Body of pancreas (tissue), 4 donors: ENCODE measurements around the gene CHN1. TPM values are rescaled to one million over a fixed set of nuclear protein-coding genes. Genes with fewer than 3 reads are reported as not detected.

ENCODE experiments used
- ATAC-seq: fragments of 150-250 bp; one replicate; pipeline ENCODE4 v1.9.1; 2016
- DNase-seq, 4 donors: peaks; one replicate each; pipeline ENCODE4 v3.0.0-alpha.2; 2019
- H3K27ac ChIP-seq, 4 donors: fragments of 200-600 bp; sonication (generic); 1 replicate in 3 of 4; 2 replicates in 1 of 4; pipeline versions ENCODE4 v1.5.1 to v1.6.1; 2016 to 2019; ENCODE audit warnings: mild to moderate bottlenecking in 1 of 4, mixed read lengths in 1 of 4, moderate library complexity in 1 of 4
- H3K27me3 ChIP-seq, 2 donors: fragments of 200-600 bp; sonication (generic); one replicate each; pipeline ENCODE4 v1.6.0; 2016; ENCODE audit warnings: mild to moderate bottlenecking in 1 of 2
- H3K36me3 ChIP-seq, 2 donors: fragments of 200-600 bp; sonication (generic); replicated peaks in 1 of 2; 2 replicates each; pipeline ENCODE4 v1.5.1; 2016; ENCODE audit warnings: low read depth in 2 of 2; ENCODE audit not compliant: insufficient read depth in 1 of 2
- H3K4me1 ChIP-seq: fragments of 200-600 bp; sonication (generic); one replicate; pipeline ENCODE4 v1.6.0; 2016
- H3K4me3 ChIP-seq, 2 donors: fragments of 200-600 bp; sonication (generic); 1 replicate in 1 of 2; 2 replicates in 1 of 2; pipeline ENCODE4 v1.5.1; 2016 to 2019
- H3K9me3 ChIP-seq, 3 donors: fragments of 200-600 bp; sonication (generic); 1 replicate in 2 of 3; 2 replicates in 1 of 3; pipeline ENCODE4 v1.5.1; 2016
- POLR2A ChIP-seq, 3 donors: fragments of 450-650 bp; IDR thresholded peaks; one replicate each; pipeline ENCODE4 v1.6.1; 2016; ENCODE audit warnings: antibody characterized with exemption in 3 of 3, mild to moderate bottlenecking in 2 of 3
- WGBS, 2 donors: methylation state at CpG; one replicate each; pipeline ENCODE4 v1.1.5; 2017; 5-methylcytosine and 5-hydroxymethylcytosine counted together
- intact Hi-C: fragments of 100-400 bp; cut with DNase I; formaldehyde crosslinking; loops from one replicate; pipeline ENCODE4 v1.15.1; 2023
- total RNA-seq, 2 donors: library from RNA; depleted of rRNA; stranded (reverse); fragments of >200 nt; gene quantifications; one replicate each; pipeline ENCODE4 v1.1.0, GENCODE V29; 2016
- TF ChIP-seq, protein P1 (sequence below), 7 experiments: fragments of 450-650 bp in 4 of 7; fragments of 200-600 bp in 3 of 7; sonication (generic) in 3 of 7; IDR thresholded peaks; one replicate each; pipeline ENCODE4 v1.5.1; 2016 to 2019; ENCODE audit warnings: antibody characterized with exemption in 7 of 7

CHN1 gene
- total RNA-seq, 2 donors from 2014 or later: 2.9 to 11.9 TPM

DNA sequence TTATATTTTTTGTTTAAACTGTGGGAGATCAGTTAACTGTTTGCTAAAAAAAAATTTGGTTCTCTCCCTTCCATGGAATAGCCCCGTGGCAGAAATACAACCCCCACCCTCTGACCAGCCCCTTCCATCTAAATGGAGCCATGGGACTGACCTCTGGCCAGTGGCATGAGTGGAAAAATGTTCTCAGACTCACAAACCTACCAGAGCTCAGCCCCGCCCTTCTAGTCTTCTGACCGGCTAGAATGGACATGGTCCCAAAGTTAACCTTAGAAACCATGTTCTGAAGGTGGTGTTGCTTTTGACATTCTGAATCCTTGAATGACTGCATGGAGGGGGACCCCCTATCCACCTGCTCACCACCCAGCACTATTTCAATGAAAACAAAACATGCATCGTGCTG is 239.6 kb downstream of the CHN1 start:
- no peak overlapping the region for H3K27ac ChIP-seq
- H3K4me1 ChIP-seq: no peaks in the 10 kb centered on the region
- no peaks in the 10 kb centered on the region for H3K27me3 ChIP-seq
- WGBS, 2 donors: 63 to 69% methylated on average over 4 of the region's 4 CpGs
- ATAC-seq: no peak
- DNase-seq: no peak
- TF ChIP-seq, protein P1, sequence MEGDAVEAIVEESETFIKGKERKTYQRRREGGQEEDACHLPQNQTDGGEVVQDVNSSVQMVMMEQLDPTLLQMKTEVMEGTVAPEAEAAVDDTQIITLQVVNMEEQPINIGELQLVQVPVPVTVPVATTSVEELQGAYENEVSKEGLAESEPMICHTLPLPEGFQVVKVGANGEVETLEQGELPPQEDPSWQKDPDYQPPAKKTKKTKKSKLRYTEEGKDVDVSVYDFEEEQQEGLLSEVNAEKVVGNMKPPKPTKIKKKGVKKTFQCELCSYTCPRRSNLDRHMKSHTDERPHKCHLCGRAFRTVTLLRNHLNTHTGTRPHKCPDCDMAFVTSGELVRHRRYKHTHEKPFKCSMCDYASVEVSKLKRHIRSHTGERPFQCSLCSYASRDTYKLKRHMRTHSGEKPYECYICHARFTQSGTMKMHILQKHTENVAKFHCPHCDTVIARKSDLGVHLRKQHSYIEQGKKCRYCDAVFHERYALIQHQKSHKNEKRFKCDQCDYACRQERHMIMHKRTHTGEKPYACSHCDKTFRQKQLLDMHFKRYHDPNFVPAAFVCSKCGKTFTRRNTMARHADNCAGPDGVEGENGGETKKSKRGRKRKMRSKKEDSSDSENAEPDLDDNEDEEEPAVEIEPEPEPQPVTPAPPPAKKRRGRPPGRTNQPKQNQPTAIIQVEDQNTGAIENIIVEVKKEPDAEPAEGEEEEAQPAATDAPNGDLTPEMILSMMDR (IDR thresholded peaks at IDR 0.05): no peak
- no peak for TF ChIP-seq POLR2A (IDR thresholded peaks at IDR 0.05)
- intact Hi-C loops: no loop called here
- no peaks in the 10 kb centered on the region for H3K9me3 ChIP-seq
- H3K36me3 ChIP-seq: no peaks in the 10 kb centered on the region
- H3K4me3 ChIP-seq: no peak overlapping the region

DNA sequence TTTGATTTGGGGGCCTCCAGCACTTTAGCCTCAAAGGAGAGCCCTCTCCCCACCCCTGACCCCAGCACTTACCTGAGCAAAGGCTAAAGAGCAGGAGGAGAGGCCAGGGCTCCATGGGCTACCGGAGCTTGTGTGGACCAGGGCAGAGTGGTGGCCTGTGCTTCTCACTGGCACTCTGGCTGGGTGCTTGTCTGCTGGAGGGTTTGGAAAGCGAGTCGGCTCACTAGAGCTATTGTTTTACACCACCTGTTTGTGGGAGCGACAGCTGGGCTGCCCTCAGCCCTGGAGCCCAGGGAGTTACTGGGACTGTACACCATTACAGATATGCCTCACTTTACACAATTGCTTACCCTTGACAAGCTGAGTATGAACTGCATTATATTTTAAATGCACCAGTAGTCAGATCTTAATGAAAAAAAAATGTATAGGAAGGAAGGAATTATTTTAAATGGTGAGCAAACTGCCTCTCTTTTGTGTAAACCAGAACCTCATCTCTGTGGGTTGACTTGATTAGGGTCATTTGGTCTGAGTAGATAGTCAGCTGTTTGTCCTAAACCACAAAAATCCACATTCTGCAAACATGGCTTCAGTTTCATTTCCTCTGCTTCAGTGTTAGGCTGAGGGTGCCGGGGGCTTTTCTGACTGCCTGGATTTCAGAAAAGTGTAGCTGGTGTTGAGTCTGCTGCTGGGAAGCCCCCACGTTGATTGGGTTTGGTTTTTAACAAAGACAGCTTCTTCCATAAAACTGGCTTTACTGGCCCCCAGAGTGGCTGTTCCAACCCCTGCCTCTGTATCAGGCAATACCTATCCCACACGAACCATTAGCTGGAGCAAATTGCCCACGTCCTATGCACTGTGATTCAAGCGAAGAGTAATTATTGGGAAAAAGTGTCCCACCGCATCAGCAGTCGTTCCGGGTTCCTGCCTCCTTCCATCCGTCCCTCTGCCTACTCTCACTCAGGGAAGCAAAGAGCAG is 240.6 kb downstream of the CHN1 start, which contains the start of gene CHRNA1:
Gene CHRNA1 (minus strand): TSS at position 193 of the 976 bp plus-strand sequence. CDS start 78 bp downstream, at position 115.
- H3K27me3 ChIP-seq: no peaks in the 10 kb centered on the region
- TF ChIP-seq POLR2A (IDR thresholded peaks at IDR 0.05): no peak
- TF ChIP-seq, protein P1 (IDR thresholded peaks at IDR 0.05): no peak
- intact Hi-C loops: no loop called here
- H3K4me1 ChIP-seq: no peaks in the 10 kb centered on the region
- H3K36me3 ChIP-seq: no peaks in the 10 kb centered on the region
- WGBS, 2 donors: 72 to 76% methylated on average over 12 to 13 of the region's 13 CpGs
- H3K27ac ChIP-seq: no peak within 1 kb of the TSS
- H3K9me3 ChIP-seq: no peaks in the 10 kb centered on the region
- DNase-seq (no peak), ATAC-seq (no peak)
- H3K4me3 ChIP-seq: no peak within 1 kb of the TSS

DNA sequence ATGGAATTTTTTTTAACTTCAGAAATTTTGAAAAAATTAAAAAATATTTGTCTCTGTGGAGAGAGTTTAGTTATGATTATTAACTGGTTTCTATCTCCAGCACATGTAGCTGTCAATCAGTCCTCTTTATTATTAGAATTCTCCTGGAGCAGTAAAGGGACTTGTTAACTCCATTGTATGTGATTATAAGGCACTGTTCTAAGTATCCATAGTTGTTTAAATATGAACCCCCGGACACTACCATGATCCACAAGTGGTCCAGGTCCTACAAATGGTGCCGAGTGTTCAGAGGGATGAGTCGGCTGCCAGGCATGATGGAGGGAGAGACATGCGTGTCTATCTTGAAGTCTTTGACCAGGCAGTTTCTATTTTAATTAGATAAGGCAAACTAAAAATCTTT is 241.4 kb downstream of the CHN1 start:
- TF ChIP-seq, protein P1 (IDR thresholded peaks at IDR 0.05): no peak
- H3K27me3 ChIP-seq: no peaks in the 10 kb centered on the region
- DNase-seq: no peak
- no peaks in the 10 kb centered on the region for H3K9me3 ChIP-seq
- H3K4me3 ChIP-seq: no peak overlapping the region
- ATAC-seq: no peak
- 87 to 93% methylated on average over 4 of the region's 4 CpGs for WGBS, 2 donors
- intact Hi-C loops: no loop called here
- no peak overlapping the region for H3K27ac ChIP-seq
- no peaks in the 10 kb centered on the region for H3K4me1 ChIP-seq
- no peaks in the 10 kb centered on the region for H3K36me3 ChIP-seq

DNA sequence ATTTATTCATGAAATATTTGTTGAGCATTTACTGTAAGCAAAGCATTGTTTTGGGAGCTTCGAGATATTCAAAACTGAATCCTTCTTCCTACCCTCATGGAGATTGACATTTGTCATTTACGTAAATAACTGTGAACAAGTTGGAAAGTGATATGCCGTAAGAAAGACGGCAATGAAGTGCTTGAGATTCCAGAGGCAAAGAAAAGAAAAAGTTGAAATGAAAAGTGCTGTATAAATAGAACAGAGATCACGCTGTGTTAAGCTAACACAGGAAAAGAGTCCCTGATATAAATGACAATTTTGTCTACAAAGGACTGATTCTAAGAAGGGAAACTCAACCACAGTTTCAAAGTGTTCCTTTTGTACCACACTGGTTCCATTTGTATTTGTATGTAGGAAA is 242.7 kb downstream of the CHN1 start:
- intact Hi-C loops: no loop called here
- Histone ChIP-seq H3K27ac (no peak overlapping the region), H3K4me3 (no peak overlapping the region), H3K4me1 (no peaks in the 10 kb centered on the region), H3K27me3 (no peaks in the 10 kb centered on the region), H3K9me3 (no peaks in the 10 kb centered on the region), H3K36me3 (no peaks in the 10 kb centered on the region)
- DNase-seq: no peak
- TF ChIP-seq, protein P1 (IDR thresholded peaks at IDR 0.05): no peak
- TF ChIP-seq POLR2A (IDR thresholded peaks at IDR 0.05): no peak
- ATAC-seq: no peak
- 50 to 54% methylated on average over 5 of the region's 5 CpGs for whole genome bisulfite sequencing, 2 donors
